K562 (cell line): ENCODE results near the gene DEGS2. TPM values are rescaled to one million over a fixed set of nuclear protein-coding genes. Genes with fewer than 3 reads are reported as not detected.
A peak's percentile ranks its signal among the peaks of the same experiment; 100 is the strongest.
"Not testable (repeated sequence)": the region's sequence is repeated elsewhere in the genome, so short reads cannot be mapped to it uniquely, and the experiment has no call there.

Experiments
- ATAC-seq: fragments of 200-7000 bp; cut with Tn5 transposase; 3 replicates; pipeline ENCODE4 v1.9.1; 2020; ENCODE audit warnings: moderate library complexity
- Bru-seq: library from RNA; stranded (reverse); fragments of 400-500 nt; gene quantifications from one replicate; lab custom pipeline; 2021; lab: Mats Ljungman, UMichigan
- BruChase-seq, 2 experiments: library from RNA; stranded (reverse); fragments of 400-500 nt; gene quantifications; one replicate each; lab custom pipeline; 2021; lab: Mats Ljungman, UMichigan
- BruUV-seq: library from RNA; stranded (reverse); fragments of 400-500 nt; replicated peaks from 2 replicates; lab custom pipeline; 2021; lab: Mats Ljungman, UMichigan
- CTCF ChIA-PET: fragments of 300-600 bp; formaldehyde crosslinking; extraction: SDS; loops from one replicate; lab custom pipeline; 2021; ENCODE audit warnings: low intra/inter-chr PET ratio; lab: Yijun Ruan, JAX
- POLR2A ChIA-PET: fragments of 300-600, 350-650 bp; sonication (Branson Sonifier 250); formaldehyde crosslinking; extraction: SDS; loops from one replicate; lab custom pipeline; 2021; ENCODE audit warnings: antibody characterized with exemption, inconsistent platforms; lab: Yijun Ruan, JAX
- DNase-seq, 4 experiments: peaks; one replicate each; pipeline versions ENCODE4 v3.0.0 to v3.0.0-alpha.2; 2011 to 2018; ENCODE audit warnings: low spot score in 3 of 4, mixed read lengths in 3 of 4; ENCODE audit errors: extremely low read depth in 1 of 4
- FAIRE-seq: peaks from 2 replicates; lab custom pipeline; 2011; peaks lifted over from hg19 to GRCh38; lab: Jason Lieb, UNC
- H2AFZ ChIP-seq: 2 replicates; pipeline ENCODE4 v1.6.0; 2011; ENCODE audit warnings: low read depth, low read length, control low read depth, inconsistent platforms
- H3K27ac ChIP-seq: fragments of 200-600 bp; 3 replicates; pipeline ENCODE4 v1.8.0; 2011; ENCODE audit warnings: low read depth, mild to moderate bottlenecking, control low read depth, inconsistent platforms, low read length, moderate library complexity, mixed read lengths; ENCODE audit errors: extremely low read depth
- H3K27me3 ChIP-seq, 2 experiments: fragments of 300-600 bp in 1 of 2; 2 replicates in 1 of 2; 3 replicates in 1 of 2; pipeline versions ENCODE4 v1.6.0 to v1.8.0; 2011; ENCODE audit warnings: inconsistent platforms in 2 of 2, low read length in 2 of 2, mild to moderate bottlenecking in 1 of 2, mixed read lengths in 1 of 2, moderate library complexity in 1 of 2; ENCODE audit not compliant: control insufficient read depth in 2 of 2, insufficient read depth in 2 of 2
- H3K36me3 ChIP-seq: fragments of 300-600 bp; 3 replicates; pipeline ENCODE4 v1.8.0; 2011; ENCODE audit warnings: mild to moderate bottlenecking, low read length, inconsistent platforms; ENCODE audit not compliant: control insufficient read depth, insufficient read depth
- H3K4me1 ChIP-seq, 2 experiments: fragments of 200-600 bp in 1 of 2; replicated peaks in 1 of 2; 2 replicates in 1 of 2; 3 replicates in 1 of 2; pipeline versions ENCODE4 v1.5.1 to v1.8.0; 2011; ENCODE audit warnings: inconsistent platforms in 2 of 2, low read length in 2 of 2, mild to moderate bottlenecking in 1 of 2, mixed read lengths in 1 of 2, moderate library complexity in 1 of 2; ENCODE audit not compliant: control insufficient read depth in 2 of 2, insufficient read depth in 2 of 2
- H3K4me2 ChIP-seq: 2 replicates; pipeline ENCODE4 v1.6.1; 2011; ENCODE audit warnings: low read length, control low read depth, inconsistent platforms, mixed read lengths; ENCODE audit not compliant: insufficient read depth
- H3K4me3 ChIP-seq: fragments of 200-600 bp; sonication (generic), shearing (Covaris generic); 2 replicates; pipeline ENCODE4 v1.5.1; 2016; ENCODE audit warnings: control low read depth, inconsistent platforms
- H3K79me2 ChIP-seq: fragments of 200-600 bp; 3 replicates; pipeline ENCODE4 v1.8.0; 2011; ENCODE audit warnings: low read length, inconsistent platforms; ENCODE audit not compliant: control insufficient read depth, insufficient read depth
- H3K9ac ChIP-seq, 2 experiments: 2 replicates each; pipeline versions ENCODE4 v1.6.0 to v1.6.1; 2011; ENCODE audit warnings: low read depth in 2 of 2, low read length in 2 of 2, control low read depth in 1 of 2, inconsistent platforms in 1 of 2, mild to moderate bottlenecking in 1 of 2, mixed read lengths in 1 of 2; ENCODE audit not compliant: insufficient read depth in 1 of 2
- H3K9me1 ChIP-seq: one replicate; pipeline ENCODE4 v1.6.0; 2011; ENCODE audit warnings: inconsistent platforms, mild to moderate bottlenecking, low read length, moderate library complexity; ENCODE audit not compliant: control insufficient read depth, insufficient read depth
- H3K9me3 ChIP-seq: replicated peaks from 2 replicates; pipeline ENCODE4 v1.5.1; 2011; ENCODE audit warnings: low read depth, low read length, inconsistent platforms; ENCODE audit not compliant: control insufficient read depth, insufficient read depth
- H4K20me1 ChIP-seq: replicated peaks from 2 replicates; pipeline ENCODE4 v1.6.1; 2011; ENCODE audit warnings: low read length, inconsistent platforms, mixed read lengths; ENCODE audit not compliant: control insufficient read depth, insufficient read depth
- ZEB2 ChIP-seq: fragments of 450-650 bp; IDR thresholded peaks from 2 replicates; pipeline ENCODE4 v1.6.1; 2016
- WGBS: fragments of 100-300 bp; shearing (Covaris generic); methylation state at CpG from one replicate; pipeline ENCODE4 v1.1.6; 2016; ENCODE audit warnings: low coverage, mixed read lengths; ENCODE audit not compliant: insufficient coverage; ENCODE audit errors: missing lambda C conversion rate; 5-methylcytosine and 5-hydroxymethylcytosine counted together
- in situ Hi-C: fragments of 300-500 bp; cut with MboI; formaldehyde crosslinking; loops from 4 replicates; pipeline ENCODE4 v1.15.0; 2018; ENCODE audit warnings: inconsistent platforms, mixed read lengths
- intact Hi-C: fragments of 100-400 bp; cut with micrococcal nuclease; formaldehyde crosslinking; loops from 2 replicates; pipeline ENCODE4 v1.14.2; 2022
- long read RNA-seq, 3 experiments: library from polyadenylated mRNA in 2 of 3; library from RNA in 1 of 3; unstranded in 2 of 3; stranded (forward) in 1 of 3; transcript quantifications; one replicate each; pipeline ENCODE4 v2.0.0, GENCODE V29; 2019 to 2022
- polyA minus RNA-seq, 3 experiments: library from RNA; depleted of rRNA, polyadenylated mRNA; stranded (reverse); fragments of >200 nt; gene quantifications; 2 replicates each; pipeline ENCODE4 v1.2.3, GENCODE V29; 2011
- polyA plus RNA-seq, 8 experiments: library from polyadenylated mRNA; depleted of rRNA in 4 of 8; stranded (reverse) in 5 of 8; unstranded in 3 of 8; fragments of >200 nt; fragmentation: Nextera tagmentation in 2 of 8; fragmentation: Illumina TruSeq in 1 of 8; extraction: Ambion mirVana in 2 of 8; extraction: Trizol in 1 of 8; gene quantifications; 2 replicates each; pipeline versions ENCODE4 v1.2.1 to v1.2.3, GENCODE V29; 2011 to 2014; ENCODE audit warnings: inconsistent platforms in 1 of 8, missing spikeins in 1 of 8
- total RNA-seq, 7 experiments: library from RNA; depleted of rRNA in 6 of 7; stranded (reverse); fragments of >200 nt in 6 of 7; fragmentation: Illumina TruSeq in 2 of 7; extraction: Trizol in 2 of 7; gene quantifications; 2 replicates each; pipeline versions ENCODE4 v1.2.1 to v1.2.3, GENCODE V29; 2011 to 2021; ENCODE audit warnings: low replicate concordance in 1 of 7
- TF ChIP-seq, protein P1 (sequence below): sonication (generic); formaldehyde crosslinking; IDR thresholded peaks from 2 replicates; pipeline ENCODE4 v1.8.1; 2023; ENCODE audit warnings: mild to moderate bottlenecking, missing genetic modification reagents

Gene DEGS2
- total RNA-seq (2011; cell fraction: chromatin; rRNA removed; ENCODE audit: low replicate concordance), result 2.6 and 7.4 TPM in 2 replicates
- total RNA-seq (2011; cell fraction: nucleolus; rRNA removed), result 4.3 and 4.8 TPM in 2 replicates
- total RNA-seq (2011; cell fraction: nucleoplasm; rRNA removed), result 2.5 and 2.8 TPM in 2 replicates
- total RNA-seq (2014; rRNA removed) (2.7 and 2.9 TPM in 2 replicates), total RNA-seq (2014; rRNA removed; fragmentation: Illumina TruSeq; extraction: Trizol) (0.19 and 0.44 TPM in 2 replicates), total RNA-seq (2015; rRNA removed; fragmentation: Illumina TruSeq; extraction: Trizol) (0.34 and 0.36 TPM in 2 replicates), total RNA-seq (2021) (2.7 TPM in 2 replicates), polyA plus RNA-seq (2011; rRNA removed) (0.46 and 1.1 TPM in 2 replicates), polyA plus RNA-seq (2014; fragmentation: Illumina TruSeq; extraction: Trizol) (0.22 and 0.76 TPM in 2 replicates), polyA plus RNA-seq (2014; fragmentation: Nextera tagmentation; extraction: Ambion mirVana) (under 1 TPM; 0.57 to 0.70 TPM), polyA plus RNA-seq (2014; rRNA removed) (0.42 and 2.7 TPM in 2 replicates), polyA minus RNA-seq (2011; rRNA and poly(A)+ RNA removed) (0.09 and 0.32 TPM in 2 replicates), Bru-seq, nascent RNA (percentile 44 among the genes with signal in this experiment), BruChase-seq, experiment 1, labeled RNA remaining after a 2-hour chase (percentile 35 among the genes with signal in this experiment), BruChase-seq, experiment 2, labeled RNA remaining after a 6-hour chase (percentile 31 among the genes with signal in this experiment)
- polyA plus RNA-seq (2011; cell fraction: cytosol; rRNA removed), result 0.41 and 3.5 TPM in 2 replicates
- polyA plus RNA-seq (2011; cell fraction: nucleus; rRNA removed), result 1.4 and 6.6 TPM in 2 replicates
- polyA plus RNA-seq (2012), result 1.4 and 4.2 TPM in 2 replicates
- polyA minus RNA-seq (2011; cell fraction: cytosol; rRNA and poly(A)+ RNA removed), result 1.2 and 2.5 TPM in 2 replicates
- 0.78 and 1.5 TPM in 2 replicates for polyA minus RNA-seq (2011; cell fraction: nucleus; rRNA and poly(A)+ RNA removed)
- long read RNA-seq, experiment 1, partial matches to known transcripts, result 0 of 15 reads
- long read RNA-seq, experiment 1, other reads (novel, unspliced or antisense), result 15 of 15 reads
- long read RNA-seq, experiment 2, partial matches to known transcripts, result 1 of 4 reads
- long read RNA-seq, experiment 2, other reads (novel, unspliced or antisense), result 3 of 4 reads
- long read RNA-seq, experiment 3, partial matches to known transcripts, result 1 of 3 reads
- long read RNA-seq, experiment 3, other reads (novel, unspliced or antisense), result 2 of 3 reads

DNA sequence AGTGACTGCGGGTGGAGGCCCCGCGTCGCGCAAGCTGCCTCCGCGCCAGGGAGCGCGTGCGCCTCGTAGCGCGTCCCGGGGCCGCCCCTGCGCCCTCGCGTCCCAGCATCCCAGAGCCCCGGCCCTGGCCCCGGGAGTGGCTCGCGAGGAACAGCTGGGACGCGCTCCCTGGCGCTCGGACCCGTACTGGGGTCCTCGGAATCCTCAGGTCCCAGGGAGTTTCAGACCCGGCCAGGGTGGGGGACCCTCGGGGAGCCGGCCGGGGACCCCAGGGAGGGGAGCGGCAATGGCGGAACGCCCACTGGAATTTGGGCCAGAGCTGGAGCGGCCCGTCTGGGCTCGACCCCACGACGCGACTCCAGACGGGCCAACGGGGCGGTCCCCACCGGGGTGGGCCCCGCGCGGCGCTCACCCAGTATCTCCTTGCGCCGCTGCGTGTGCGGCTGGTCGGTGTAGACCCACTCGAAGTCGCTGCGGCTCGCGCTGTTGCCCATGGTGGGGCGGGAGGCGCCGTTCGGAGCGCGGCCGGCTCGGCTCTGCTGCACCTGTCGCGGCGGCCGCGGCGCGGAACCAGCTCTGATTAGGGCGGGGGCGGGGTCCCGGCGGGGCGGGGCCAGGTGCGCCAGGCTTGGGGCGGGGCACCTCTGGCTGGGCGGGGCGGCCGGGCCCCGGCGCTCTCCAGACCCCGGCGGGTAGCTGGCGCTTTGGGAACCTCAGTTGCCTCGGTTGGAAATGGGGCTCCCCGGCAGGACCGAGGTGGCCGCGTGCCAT is at the start of gene DEGS2:
TSS of gene DEGS2 (minus strand) at position 552 of the 771 bp plus-strand sequence. CDS start at position 494, 58 bp downstream.
- H4K20me1 ChIP-seq, result no peaks in the 10 kb centered on the region
- WGBS, result 88% methylated on average over 10 of the region's 94 CpGs
- no peaks in the 10 kb centered on the region for H3K27me3 ChIP-seq
- ATAC-seq, result no peak
- no peak within 1 kb of the TSS for H2AFZ ChIP-seq
- H3K27ac ChIP-seq, result no peak within 1 kb of the TSS
- no peak within 1 kb of the TSS for H3K4me3 ChIP-seq
- in situ Hi-C loops (no loop called here), intact Hi-C loops (no loop called here)
- H3K9me1 ChIP-seq, result no peaks in the 10 kb centered on the region
- H3K4me2 ChIP-seq, result no peak within 1 kb of the TSS
- no peak for FAIRE-seq
- POLR2A ChIA-PET, result no interaction called here
- BruUV-seq, result no TSS peak
- TF ChIP-seq, protein P1, sequence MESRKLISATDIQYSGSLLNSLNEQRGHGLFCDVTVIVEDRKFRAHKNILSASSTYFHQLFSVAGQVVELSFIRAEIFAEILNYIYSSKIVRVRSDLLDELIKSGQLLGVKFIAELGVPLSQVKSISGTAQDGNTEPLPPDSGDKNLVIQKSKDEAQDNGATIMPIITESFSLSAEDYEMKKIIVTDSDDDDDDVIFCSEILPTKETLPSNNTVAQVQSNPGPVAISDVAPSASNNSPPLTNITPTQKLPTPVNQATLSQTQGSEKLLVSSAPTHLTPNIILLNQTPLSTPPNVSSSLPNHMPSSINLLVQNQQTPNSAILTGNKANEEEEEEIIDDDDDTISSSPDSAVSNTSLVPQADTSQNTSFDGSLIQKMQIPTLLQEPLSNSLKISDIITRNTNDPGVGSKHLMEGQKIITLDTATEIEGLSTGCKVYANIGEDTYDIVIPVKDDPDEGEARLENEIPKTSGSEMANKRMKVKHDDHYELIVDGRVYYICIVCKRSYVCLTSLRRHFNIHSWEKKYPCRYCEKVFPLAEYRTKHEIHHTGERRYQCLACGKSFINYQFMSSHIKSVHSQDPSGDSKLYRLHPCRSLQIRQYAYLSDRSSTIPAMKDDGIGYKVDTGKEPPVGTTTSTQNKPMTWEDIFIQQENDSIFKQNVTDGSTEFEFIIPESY (CRISPR knock-in tag), result peak; percentile 53; the same call in 1 of the 2 replicates
- TF ChIP-seq ZEB2, result no peak
- TF ChIP-seq, all 486 proteins: peak for 1
- H3K9me3 ChIP-seq, result peaks cover 8% of the 10 kb centered on the region
- no peaks in the 10 kb centered on the region for H3K79me2 ChIP-seq
- H3K9ac ChIP-seq, result no peak within 1 kb of the TSS
- CTCF ChIA-PET, result no interaction called here
- peak in 1 of 4 experiments; percentile 34 for DNase-seq
- H3K4me1 ChIP-seq, result peaks cover 0 to 6% of the 10 kb centered on the region in 2 experiments; a peak in 2 of 5 replicates
- no peaks in the 10 kb centered on the region for H3K36me3 ChIP-seq

DNA sequence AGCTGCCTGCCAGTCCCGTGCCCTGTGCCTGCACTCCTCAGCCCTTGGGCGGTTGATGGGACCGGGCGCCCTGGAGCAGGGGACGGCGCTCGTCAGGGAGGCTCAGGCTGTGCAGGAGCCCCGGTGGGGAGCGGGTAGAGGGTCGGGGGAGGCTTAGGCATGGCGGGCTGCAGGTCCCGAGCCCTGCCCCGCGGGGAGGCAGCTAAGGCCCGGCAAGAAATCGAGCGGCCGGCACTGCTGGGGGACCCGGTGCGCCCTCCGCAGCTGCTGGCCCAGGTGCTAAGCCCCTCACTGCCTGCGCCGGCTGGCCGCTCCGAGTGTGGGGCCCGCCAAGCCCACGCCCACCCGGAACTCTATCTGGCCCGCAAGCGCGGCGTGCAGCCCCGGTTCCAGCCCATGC is 48.7 kb upstream of the DEGS2 start:
- H3K4me3 ChIP-seq, H2AFZ ChIP-seq, H3K4me1 ChIP-seq, H3K79me2 ChIP-seq, H3K36me3 ChIP-seq, H3K4me2 ChIP-seq, H4K20me1 ChIP-seq, H3K27me3 ChIP-seq, POLR2A ChIA-PET, intact Hi-C loops, H3K9me3 ChIP-seq, H3K9me1 ChIP-seq, CTCF ChIA-PET, ATAC-seq, FAIRE-seq, BruUV-seq, H3K27ac ChIP-seq, in situ Hi-C loops, DNase-seq, H3K9ac ChIP-seq: not testable (repeated sequence)
- 90% methylated on average over 6 of the region's 33 CpGs for WGBS
